Tibial artery (tissue), 4 donors: ENCODE measurements around the gene EML3.

Experiments
- DNase-seq, 2 donors: peaks; one replicate each; pipeline ENCODE4 v3.0.0-alpha.2; 2019
- H3K27ac ChIP-seq, 2 donors: fragments of 200-600 bp; sonication (generic) in 1 of 2; 1 replicate in 1 of 2; 2 replicates in 1 of 2; pipeline ENCODE4 v1.5.1; 2018 to 2019; ENCODE audit warnings: mild to moderate bottlenecking in 1 of 2
- H3K27me3 ChIP-seq, 2 donors: fragments of 200-600 bp; sonication (generic) in 1 of 2; one replicate each; pipeline versions ENCODE4 v1.5.1 to v1.6.0; 2016 to 2019
- H3K36me3 ChIP-seq, 3 donors: fragments of 200-600 bp; sonication (generic) in 2 of 3; one replicate each; pipeline ENCODE4 v1.5.1; 2016 to 2019; ENCODE audit warnings: mild to moderate bottlenecking in 2 of 3
- H3K4me1 ChIP-seq, 4 donors: fragments of 200-600 bp; sonication (generic) in 2 of 4; 1 replicate in 3 of 4; 2 replicates in 1 of 4; pipeline ENCODE4 v1.5.1; 2016 to 2019
- H3K4me3 ChIP-seq, 2 donors: fragments of 200-600 bp; sonication (generic) in 1 of 2; 1 replicate in 1 of 2; 2 replicates in 1 of 2; pipeline ENCODE4 v1.5.1; 2018 to 2019; ENCODE audit warnings: mild to moderate bottlenecking in 2 of 2
- H3K9me3 ChIP-seq, 3 donors: fragments of 200-600 bp; sonication (generic) in 1 of 3; one replicate each; pipeline ENCODE4 v1.5.1; 2016 to 2019
- intact Hi-C: fragments of 100-400 bp; cut with DNase I; formaldehyde crosslinking; loops from one replicate; pipeline ENCODE4 v1.15.0; 2023; ENCODE audit warnings: low total_unique reads
- TF ChIP-seq, protein P1 (sequence below), 2 experiments: fragments of 200-600 bp in 1 of 2; fragments of 450-650 bp in 1 of 2; IDR thresholded peaks; one replicate each; pipeline ENCODE4 v1.5.1; 2017 to 2019; ENCODE audit warnings: antibody characterized with exemption in 2 of 2, mild to moderate bottlenecking in 1 of 2, moderate library complexity in 1 of 2

The EML3 gene

DNA sequence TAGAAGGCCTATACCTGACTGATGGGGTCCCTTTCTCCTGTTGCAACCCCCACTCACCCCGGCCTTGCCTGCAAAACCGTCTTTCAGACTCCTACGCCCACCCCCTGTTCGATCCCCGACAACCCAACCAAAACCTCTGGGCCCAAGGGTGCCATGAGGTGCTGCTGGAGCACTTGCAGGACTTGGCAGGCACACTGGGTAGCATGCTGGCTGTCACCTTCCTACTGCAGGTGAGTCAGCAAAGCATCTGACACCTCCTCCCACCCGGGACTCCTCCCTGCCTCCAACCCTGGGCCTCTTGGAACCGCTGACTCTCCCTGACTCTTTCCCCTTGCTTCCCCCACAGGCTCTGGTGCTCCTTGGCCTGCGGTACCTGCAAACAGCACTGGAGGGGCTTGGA, 1.7 kb upstream of the EML3 start:
- intact Hi-C loops: loop anchor here (10.0 kb wide), 1 partner anchor 91 kb away; the partner anchor contains the start of genes BSCL2 and GNG3
- H3K9me3 ChIP-seq: no peaks in the 10 kb centered on the region
- peaks cover 0 to 33% (median 27%) of the 10 kb centered on the region in 4 donors for H3K4me1 ChIP-seq
- no peaks in the 10 kb centered on the region for H3K27me3 ChIP-seq
- no peak overlapping the region for H3K4me3 ChIP-seq
- peaks cover 0 to 48% (median 23%) of the 10 kb centered on the region in 3 donors for H3K36me3 ChIP-seq
- H3K27ac ChIP-seq: peak overlapping the region; percentile 95 to 98
- no peak for DNase-seq
- TF ChIP-seq, protein P1, sequence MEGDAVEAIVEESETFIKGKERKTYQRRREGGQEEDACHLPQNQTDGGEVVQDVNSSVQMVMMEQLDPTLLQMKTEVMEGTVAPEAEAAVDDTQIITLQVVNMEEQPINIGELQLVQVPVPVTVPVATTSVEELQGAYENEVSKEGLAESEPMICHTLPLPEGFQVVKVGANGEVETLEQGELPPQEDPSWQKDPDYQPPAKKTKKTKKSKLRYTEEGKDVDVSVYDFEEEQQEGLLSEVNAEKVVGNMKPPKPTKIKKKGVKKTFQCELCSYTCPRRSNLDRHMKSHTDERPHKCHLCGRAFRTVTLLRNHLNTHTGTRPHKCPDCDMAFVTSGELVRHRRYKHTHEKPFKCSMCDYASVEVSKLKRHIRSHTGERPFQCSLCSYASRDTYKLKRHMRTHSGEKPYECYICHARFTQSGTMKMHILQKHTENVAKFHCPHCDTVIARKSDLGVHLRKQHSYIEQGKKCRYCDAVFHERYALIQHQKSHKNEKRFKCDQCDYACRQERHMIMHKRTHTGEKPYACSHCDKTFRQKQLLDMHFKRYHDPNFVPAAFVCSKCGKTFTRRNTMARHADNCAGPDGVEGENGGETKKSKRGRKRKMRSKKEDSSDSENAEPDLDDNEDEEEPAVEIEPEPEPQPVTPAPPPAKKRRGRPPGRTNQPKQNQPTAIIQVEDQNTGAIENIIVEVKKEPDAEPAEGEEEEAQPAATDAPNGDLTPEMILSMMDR (IDR thresholded peaks at IDR 0.05): no peak

GRCh38 chr11:62613291-62613778, 760 bp upstream of the EML3 start:
- peaks cover 6 to 57% (median 33%) of the 10 kb centered on the region in 3 donors for H3K36me3 ChIP-seq
- intact Hi-C loops: loop anchor here (10.0 kb wide), 1 partner anchor 91 kb away; the partner anchor contains the start of genes BSCL2 and GNG3

DNA sequence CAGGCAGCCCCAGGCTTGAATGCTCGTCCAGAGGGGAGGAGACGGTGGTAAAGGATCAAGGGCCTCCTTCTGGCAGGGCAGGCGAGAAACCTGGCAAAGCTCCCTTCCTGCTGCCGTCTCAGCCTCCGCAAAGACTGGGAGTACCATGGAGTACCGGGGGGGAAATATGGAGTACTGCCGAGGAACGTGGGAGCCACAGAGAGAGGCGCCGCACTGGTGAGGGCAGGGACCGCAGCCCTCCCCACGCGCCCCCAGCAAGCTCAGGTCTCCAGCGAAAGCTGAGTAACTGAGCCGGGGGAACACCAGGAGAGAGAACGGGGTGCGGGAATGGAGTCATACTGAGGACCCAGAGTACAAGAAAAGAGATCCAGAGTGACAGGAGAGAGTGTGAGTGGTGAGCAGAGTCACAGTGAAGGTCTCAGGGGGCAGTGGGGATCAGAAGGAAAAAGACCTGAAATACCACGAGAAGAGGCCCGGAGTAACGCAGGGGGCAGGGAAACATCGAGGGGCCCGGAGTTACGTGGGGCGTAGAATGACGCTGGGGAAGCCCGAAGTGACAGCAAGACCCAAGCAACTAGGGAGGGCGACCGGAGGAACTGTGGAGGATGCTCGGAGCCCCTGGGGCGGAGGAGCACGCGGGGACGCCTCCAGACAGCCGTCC, 740 bp downstream of the EML3 start:
- intact Hi-C loops: loop anchor here (10.0 kb wide), 1 partner anchor 93 kb away; the partner anchor contains the start of genes BSCL2 and GNG3
- no peaks in the 10 kb centered on the region for H3K27me3 ChIP-seq
- H3K36me3 ChIP-seq: peaks cover 10 to 63% (median 46%) of the 10 kb centered on the region in 3 donors
- H3K27ac ChIP-seq: peak overlapping the region; percentile 95 to 98
- H3K9me3 ChIP-seq: no peaks in the 10 kb centered on the region
- peak; percentile 55 to 83 for DNase-seq
- H3K4me1 ChIP-seq: peaks cover 0 to 33% (median 27%) of the 10 kb centered on the region in 4 donors
- peak overlapping the region; percentile 85 to 88 for H3K4me3 ChIP-seq
- TF ChIP-seq, protein P1 (IDR thresholded peaks at IDR 0.05): no peak

More at GRCh38 chr11:62613291-62613778, 760 bp upstream of the EML3 start:
- Histone ChIP-seq H3K4me1 (peaks cover 0 to 33% (median 27%) of the 10 kb centered on the region in 4 donors), H3K4me3 (peak overlapping the region; percentile 85 to 88), H3K27me3 (no peaks in the 10 kb centered on the region), H3K27ac (peak overlapping the region; percentile 95 to 98), H3K9me3 (no peaks in the 10 kb centered on the region)
- DNase-seq: no peak
- TF ChIP-seq, protein P1 (IDR thresholded peaks at IDR 0.05): no peak

- peak overlapping the region; percentile 85 to 88 for H3K4me3 ChIP-seq
- intact Hi-C loops: loop anchor here (10.0 kb wide), 1 partner anchor 94 kb away; the partner anchor contains the start of genes BSCL2 and GNG3
- H3K4me1 ChIP-seq: peaks cover 0 to 33% (median 27%) of the 10 kb centered on the region in 4 donors
- peaks cover 13 to 63% (median 48%) of the 10 kb centered on the region in 3 donors for H3K36me3 ChIP-seq
- no peak for DNase-seq
- TF ChIP-seq, protein P1 (IDR thresholded peaks at IDR 0.05): no peak
- H3K27me3 ChIP-seq: no peaks in the 10 kb centered on the region
- H3K27ac ChIP-seq: peak overlapping the region; percentile 95 to 98
- no peaks in the 10 kb centered on the region for H3K9me3 ChIP-seq
Measured at GRCh38 chr11:62610814-62611704, 1.5 kb downstream of the EML3 start.

GRCh38 chr11:62610403-62610802, 2.2 kb downstream of the EML3 start:
- no peak overlapping the region for H3K27ac ChIP-seq
- H3K9me3 ChIP-seq: no peaks in the 10 kb centered on the region
- DNase-seq: no peak
- peaks cover 19 to 63% (median 51%) of the 10 kb centered on the region in 3 donors for H3K36me3 ChIP-seq
- TF ChIP-seq, protein P1 (IDR thresholded peaks at IDR 0.05): no peak
- intact Hi-C loops: loop anchor here (10.0 kb wide), 1 partner anchor 94 kb away; the partner anchor contains the start of genes BSCL2 and GNG3
- peaks cover 0 to 33% (median 27%) of the 10 kb centered on the region in 4 donors for H3K4me1 ChIP-seq
- H3K27me3 ChIP-seq: no peaks in the 10 kb centered on the region
- H3K4me3 ChIP-seq: no peak overlapping the region
